ENCODE measurements around the gene KCTD17. TPM values are rescaled to one million over a fixed set of nuclear protein-coding genes. Genes with fewer than 3 reads are reported as not detected.

KCTD17 gene
- total and polyA plus RNA-seq, 7 experiments from 2014 or later = 10.3 to 44.5 (median 23.6) TPM

GRCh38 chr22:37063431-37064420 lies 12.2 kb downstream of the KCTD17 start:
- peaks cover 0 to 26% (median 0%) of the 10 kb centered on the region in 3 experiments for H3K36me3 ChIP-seq (ENCODE audit: control insufficient read depth in 2 of 3, insufficient read depth in 3 of 3, low read length in 3 of 3)
- no peak overlapping the region for H3K4me3 Mint-ChIP-seq
- H3K4me1 Mint-ChIP-seq = peaks cover 0 to 18% (median 9%) of the 10 kb centered on the region in 7 donors
- no peaks in the 10 kb centered on the region for H3K9me3 ChIP-seq (ENCODE audit: control insufficient read depth in 2 of 3, low read length in 3 of 3)
- POLR2A ChIA-PET = no interaction called here
- peaks cover 0 to 10% (median 0%) of the 10 kb centered on the region in 5 donors for H3K27me3 Mint-ChIP-seq
- no peak overlapping the region for H3K4me3 ChIP-seq (ENCODE audit: low read length)
- intact Hi-C loops (cut with micrococcal nuclease) = no loop called here
- H3K27ac Mint-ChIP-seq = peak overlapping the region in 1 of 9 donors; percentile 70
- no peaks in the 10 kb centered on the region for H3K4me1 ChIP-seq (ENCODE audit: control insufficient read depth in 2 of 2, insufficient read depth in 2 of 2, low read length in 2 of 2)
- no peak for ATAC-seq
- DNase-seq = peak in 4 of 9 donors; percentile 27 to 41 (median 31)
- H3K27me3 ChIP-seq (ENCODE audit: control insufficient read depth in 2 of 2, insufficient read depth in 2 of 2, low read length in 2 of 2) = no peaks in the 10 kb centered on the region
- no peaks in the 10 kb centered on the region for H3K36me3 Mint-ChIP-seq
- CTCF ChIA-PET = no interaction called here
- H3K27ac ChIP-seq (ENCODE audit: low read depth, low read length) = no peak overlapping the region
- H3K9me3 Mint-ChIP-seq = no peaks in the 10 kb centered on the region

- Histone ChIP-seq H3K9me3 (ENCODE audit: control insufficient read depth in 2 of 3, low read length in 3 of 3) (no peaks in the 10 kb centered on the region), H3K36me3 (ENCODE audit: control insufficient read depth in 2 of 3, insufficient read depth in 3 of 3, low read length in 3 of 3) (peaks cover 0 to 18% (median 0%) of the 10 kb centered on the region in 3 experiments), H3K4me1 (ENCODE audit: control insufficient read depth in 2 of 2, insufficient read depth in 2 of 2, low read length in 2 of 2) (no peaks in the 10 kb centered on the region), H3K4me3 (ENCODE audit: low read length) (no peak overlapping the region), H3K27ac (ENCODE audit: low read depth, low read length) (no peak overlapping the region), H3K27me3 (ENCODE audit: control insufficient read depth in 2 of 2, insufficient read depth in 2 of 2, low read length in 2 of 2) (no peaks in the 10 kb centered on the region)
- intact Hi-C loops (cut with micrococcal nuclease) = no loop called here
- peaks cover 2 to 12% (median 3%) of the 10 kb centered on the region in 5 donors for H3K27me3 Mint-ChIP-seq
- CTCF ChIA-PET = no interaction called here
- DNase-seq = no peak
- no peak for ATAC-seq
- no peaks in the 10 kb centered on the region for H3K9me3 Mint-ChIP-seq
- H3K36me3 Mint-ChIP-seq = no peaks in the 10 kb centered on the region
- H3K4me1 Mint-ChIP-seq = peaks cover 0 to 18% (median 9%) of the 10 kb centered on the region in 7 donors
- POLR2A ChIA-PET = no interaction called here
- no peak overlapping the region for H3K4me3 Mint-ChIP-seq
- H3K27ac Mint-ChIP-seq = peak overlapping the region in 1 of 9 donors; percentile 54
These were observed 13.0 kb downstream of the KCTD17 start for GRCh38 chr22:37064553-37064952.

GRCh38 chr22:37065180-37065579 lies 13.6 kb downstream of the KCTD17 start:
- intact Hi-C loops (cut with micrococcal nuclease) = no loop called here
- ATAC-seq = no peak
- no peak overlapping the region for H3K27ac Mint-ChIP-seq
- no peaks in the 10 kb centered on the region for H3K9me3 Mint-ChIP-seq
- no peaks in the 10 kb centered on the region for H3K36me3 Mint-ChIP-seq
- ChIA-PET POLR2A (no interaction called here), CTCF (no interaction called here)
- no peak overlapping the region for H3K4me3 Mint-ChIP-seq
- Histone ChIP-seq H3K27me3 (ENCODE audit: control insufficient read depth in 2 of 2, insufficient read depth in 2 of 2, low read length in 2 of 2) (no peaks in the 10 kb centered on the region), H3K9me3 (ENCODE audit: control insufficient read depth in 2 of 3, low read length in 3 of 3) (no peaks in the 10 kb centered on the region), H3K4me3 (ENCODE audit: low read length) (no peak overlapping the region), H3K27ac (ENCODE audit: low read depth, low read length) (no peak overlapping the region), H3K36me3 (ENCODE audit: control insufficient read depth in 2 of 3, insufficient read depth in 3 of 3, low read length in 3 of 3) (peaks cover 0 to 12% (median 0%) of the 10 kb centered on the region in 3 experiments), H3K4me1 (ENCODE audit: control insufficient read depth in 2 of 2, insufficient read depth in 2 of 2, low read length in 2 of 2) (no peaks in the 10 kb centered on the region)
- no peak for DNase-seq
- peaks cover 0 to 18% (median 8%) of the 10 kb centered on the region in 7 donors for H3K4me1 Mint-ChIP-seq
- peaks cover 8 to 19% (median 10%) of the 10 kb centered on the region in 5 donors for H3K27me3 Mint-ChIP-seq

GRCh38 chr22:37065961-37066360 lies 14.4 kb downstream of the KCTD17 start:
- DNase-seq = no peak
- Histone ChIP-seq H3K36me3 (ENCODE audit: control insufficient read depth in 2 of 3, insufficient read depth in 3 of 3, low read length in 3 of 3) (peaks cover 0 to 4% (median 0%) of the 10 kb centered on the region in 3 experiments), H3K27me3 (ENCODE audit: control insufficient read depth in 2 of 2, insufficient read depth in 2 of 2, low read length in 2 of 2) (no peaks in the 10 kb centered on the region), H3K4me1 (ENCODE audit: control insufficient read depth in 2 of 2, insufficient read depth in 2 of 2, low read length in 2 of 2) (no peaks in the 10 kb centered on the region), H3K27ac (ENCODE audit: low read depth, low read length) (no peak overlapping the region), H3K4me3 (ENCODE audit: low read length) (no peak overlapping the region), H3K9me3 (ENCODE audit: control insufficient read depth in 2 of 3, low read length in 3 of 3) (no peaks in the 10 kb centered on the region)
- no peak overlapping the region for H3K4me3 Mint-ChIP-seq
- ChIA-PET POLR2A (interaction anchor here (0.7 kb wide), 1 partner anchor 56 kb away, joined by 3 read pairs; no protein-coding TSS in a partner anchor), CTCF (no interaction called here)
- no peak overlapping the region for H3K27ac Mint-ChIP-seq
- ATAC-seq = no peak
- H3K36me3 Mint-ChIP-seq = peaks cover 0 to 1% (median 0%) of the 10 kb centered on the region in 5 donors
- no peaks in the 10 kb centered on the region for H3K9me3 Mint-ChIP-seq
- peaks cover 0 to 16% (median 6%) of the 10 kb centered on the region in 7 donors for H3K4me1 Mint-ChIP-seq
- intact Hi-C loops (cut with micrococcal nuclease) = no loop called here
- H3K27me3 Mint-ChIP-seq = peaks cover 8 to 23% (median 12%) of the 10 kb centered on the region in 5 donors

GRCh38 chr22:37067428-37067827 lies 15.9 kb downstream of the KCTD17 start:
- Histone ChIP-seq H3K4me3 (ENCODE audit: low read length) (no peak overlapping the region), H3K27me3 (ENCODE audit: control insufficient read depth in 2 of 2, insufficient read depth in 2 of 2, low read length in 2 of 2) (peaks cover 0 to 4% of the 10 kb centered on the region in 2 donors), H3K36me3 (ENCODE audit: control insufficient read depth in 2 of 3, insufficient read depth in 3 of 3, low read length in 3 of 3) (no peaks in the 10 kb centered on the region), H3K9me3 (ENCODE audit: control insufficient read depth in 2 of 3, low read length in 3 of 3) (no peaks in the 10 kb centered on the region), H3K27ac (ENCODE audit: low read depth, low read length) (no peak overlapping the region), H3K4me1 (ENCODE audit: control insufficient read depth in 2 of 2, insufficient read depth in 2 of 2, low read length in 2 of 2) (no peaks in the 10 kb centered on the region)
- Mint-ChIP-seq H3K9me3 (no peaks in the 10 kb centered on the region), H3K36me3 (peaks cover 0 to 1% (median 0%) of the 10 kb centered on the region in 5 donors), H3K27me3 (peaks cover 8 to 23% (median 12%) of the 10 kb centered on the region in 5 donors), H3K4me3 (no peak overlapping the region), H3K4me1 (peaks cover 0 to 13% (median 6%) of the 10 kb centered on the region in 7 donors), H3K27ac (peak overlapping the region in 1 of 9 donors; percentile 36)
- ChIA-PET CTCF (no interaction called here), POLR2A (no interaction called here)
- ATAC-seq (no peak), DNase-seq (no peak)
- intact Hi-C loops (cut with micrococcal nuclease) = no loop called here

GRCh38 chr22:37068859-37069258 lies 17.3 kb downstream of the KCTD17 start:
- CTCF ChIA-PET = no interaction called here
- ATAC-seq = no peak
- no peak overlapping the region for H3K27ac ChIP-seq (ENCODE audit: low read depth, low read length)
- H3K36me3 ChIP-seq (ENCODE audit: control insufficient read depth in 2 of 3, insufficient read depth in 3 of 3, low read length in 3 of 3) = no peaks in the 10 kb centered on the region
- Mint-ChIP-seq H3K27me3 (peaks cover 8 to 23% (median 12%) of the 10 kb centered on the region in 5 donors), H3K9me3 (no peaks in the 10 kb centered on the region), H3K27ac (no peak overlapping the region), H3K36me3 (peaks cover 0 to 1% (median 0%) of the 10 kb centered on the region in 5 donors), H3K4me1 (peaks cover 0 to 6% (median 0%) of the 10 kb centered on the region in 7 donors), H3K4me3 (no peak overlapping the region)
- H3K9me3 ChIP-seq (ENCODE audit: control insufficient read depth in 2 of 3, low read length in 3 of 3) = no peaks in the 10 kb centered on the region
- peaks cover 0 to 4% of the 10 kb centered on the region in 2 donors for H3K27me3 ChIP-seq (ENCODE audit: control insufficient read depth in 2 of 2, insufficient read depth in 2 of 2, low read length in 2 of 2)
- no peak overlapping the region for H3K4me3 ChIP-seq (ENCODE audit: low read length)
- H3K4me1 ChIP-seq (ENCODE audit: control insufficient read depth in 2 of 2, insufficient read depth in 2 of 2, low read length in 2 of 2) = no peaks in the 10 kb centered on the region
- POLR2A ChIA-PET = no interaction called here
- intact Hi-C loops (cut with micrococcal nuclease) = no loop called here
- no peak for DNase-seq

All from naive thymus-derived CD4-positive, alpha-beta T cell (primary cell).